ENCODE data around the gene ABI3.
"Not testable (repeated sequence)": the region's sequence is repeated elsewhere in the genome, so short reads cannot be mapped to it uniquely, and the experiment has no call there.

Gene ABI3

DNA sequence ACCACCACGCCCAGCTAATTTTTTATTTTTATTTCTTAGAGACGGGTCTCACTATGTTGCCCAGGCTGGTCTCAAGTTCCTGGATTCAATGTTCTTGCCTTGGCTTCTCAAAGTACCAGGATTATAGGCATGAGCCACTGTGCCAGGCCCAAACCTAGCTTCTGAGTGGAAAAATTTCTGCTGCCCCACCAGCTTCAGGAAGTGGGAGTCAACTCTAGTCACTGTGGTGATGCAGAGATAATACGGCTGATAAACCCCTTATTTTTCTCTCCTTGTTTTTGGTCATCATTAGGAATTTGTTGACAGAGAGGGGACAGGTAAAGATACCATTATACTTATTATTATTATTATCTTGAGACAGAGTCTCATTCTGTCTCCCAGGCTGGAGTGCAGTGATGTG is 47.9 kb downstream of the ABI3 start:
- no peak for DNase-seq

DNA sequence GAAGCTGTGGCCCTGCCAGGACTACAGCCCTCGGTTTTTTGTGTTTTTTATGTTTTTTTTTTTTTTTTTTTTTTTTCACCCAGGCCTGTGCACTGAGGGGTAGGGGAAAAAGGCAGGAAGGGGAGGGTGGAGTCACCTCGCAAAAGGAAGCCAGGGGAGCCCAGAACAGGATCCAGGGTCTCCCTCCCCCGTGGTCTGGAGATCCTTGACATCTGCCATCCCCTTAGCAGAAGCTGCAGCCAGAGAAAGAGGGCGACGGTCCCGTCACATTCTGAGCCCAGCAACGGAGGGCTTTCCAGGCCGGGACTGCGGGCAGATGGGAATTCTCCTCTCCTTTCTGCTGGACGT is 49.1 kb downstream of the ABI3 start:
- no peak for DNase-seq

- peak; percentile 46 for DNase-seq
Measured at GRCh38 chr17:49260011-49260816, 49.7 kb downstream of the ABI3 start.

GRCh38 chr17:49260817-49261291 is 50.3 kb downstream of the ABI3 start:
- no peak for DNase-seq

DNA sequence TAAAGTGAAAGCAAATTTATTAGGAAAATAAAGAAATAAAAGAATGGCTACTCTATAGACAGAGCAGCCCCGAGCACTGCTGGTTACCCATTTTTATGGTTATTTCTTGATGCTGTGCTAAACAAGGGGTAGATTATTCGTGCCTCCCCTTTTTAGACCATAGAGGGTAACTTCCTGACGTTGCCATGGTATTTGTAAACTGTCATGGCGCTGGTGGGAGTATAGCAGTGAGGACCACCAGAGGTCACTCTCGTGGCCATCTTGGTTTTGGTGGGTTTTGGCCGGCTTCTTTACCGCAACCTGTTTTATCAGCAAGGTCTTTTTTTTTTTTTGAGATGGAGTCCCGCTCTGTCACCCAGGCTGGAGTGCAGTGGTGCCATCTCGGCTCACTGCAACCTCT is 51.0 kb downstream of the ABI3 start:
- DNase-seq, result not testable (repeated sequence)

GRCh38 chr17:49266233-49266632 is 55.7 kb downstream of the ABI3 start:
- DNase-seq, result no peak

- DNase-seq, result no peak
Measured at GRCh38 chr17:49267912-49268311, 57.4 kb downstream of the ABI3 start.

- no peak for DNase-seq
Measured at GRCh38 chr17:49269356-49269755, 58.8 kb downstream of the ABI3 start.

Data from CD4-positive, alpha-beta T cell treated with Interleukin-12 subunit alpha and Interleukin-12 subunit beta, for 1 hour (primary cell).